Fibroblast of skin of right quadriceps (primary cell): ENCODE results near the gene RUNX1.
A peak's percentile ranks its signal among the peaks of the same experiment; 100 is the strongest.

Experiments used
- DNase-seq: peaks from one replicate; pipeline ENCODE4 v3.0.0-alpha.2; 2013

Gene RUNX1

GRCh38 chr21:35035581-35035980 is 13.5 kb downstream of the RUNX1 start:
- DNase-seq, result no peak

GRCh38 chr21:35035116-35035515 is 14.0 kb downstream of the RUNX1 start:
- no peak for DNase-seq

GRCh38 chr21:35034203-35034926 is 14.7 kb downstream of the RUNX1 start:
- no peak for DNase-seq

- DNase-seq, result no peak
Observed at GRCh38 chr21:35032474-35033263, 16.4 kb downstream of the RUNX1 start.

- DNase-seq, result no peak
Observed at GRCh38 chr21:35028451-35028978, 20.6 kb downstream of the RUNX1 start.

GRCh38 chr21:35027563-35028450 is 21.3 kb downstream of the RUNX1 start:
- peak; percentile 23 for DNase-seq

GRCh38 chr21:35026617-35027562 is 22.2 kb downstream of the RUNX1 start:
- peak; percentile 58 for DNase-seq

- no peak for DNase-seq
Observed at GRCh38 chr21:35026153-35026500, 23.0 kb downstream of the RUNX1 start.

- DNase-seq, result no peak
Observed at GRCh38 chr21:35025206-35026152, 23.6 kb downstream of the RUNX1 start.

- DNase-seq, result no peak
Observed at GRCh38 chr21:35024513-35024912, 24.6 kb downstream of the RUNX1 start.

GRCh38 chr21:35024071-35024420 is 25.1 kb downstream of the RUNX1 start:
- no peak for DNase-seq

- DNase-seq, result no peak
Observed at GRCh38 chr21:35023396-35024070, 25.6 kb downstream of the RUNX1 start.

- no peak for DNase-seq
Observed at GRCh38 chr21:35021546-35021945, 27.6 kb downstream of the RUNX1 start.

- DNase-seq, result peak; percentile 28
Observed at GRCh38 chr21:35020902-35021301, 28.2 kb downstream of the RUNX1 start.

- DNase-seq, result no peak
Observed at GRCh38 chr21:35020436-35020835, 28.7 kb downstream of the RUNX1 start.

- no peak for DNase-seq
Observed at GRCh38 chr21:35019631-35020032, 29.5 kb downstream of the RUNX1 start.

GRCh38 chr21:35017256-35017655 is 31.8 kb downstream of the RUNX1 start:
- DNase-seq, result no peak

GRCh38 chr21:35016517-35017188 is 32.4 kb downstream of the RUNX1 start:
- no peak for DNase-seq

- no peak for DNase-seq
Observed at GRCh38 chr21:35016071-35016470, 33.0 kb downstream of the RUNX1 start.
